K562 (cell line): ENCODE measurements around the gene FAM83E.

Source experiments
- CBX2 ChIP-seq: fragments of 200-600 bp; sonication (generic); IDR thresholded peaks from one replicate; pipeline ENCODE4 v1.6.1; 2012; ENCODE audit warnings: mild to moderate bottlenecking, low read length, inconsistent platforms; ENCODE audit not compliant: insufficient read depth, poor library complexity, severe bottlenecking
- CTCF ChIP-seq, 3 experiments: IDR thresholded peaks in 2 of 3; conservative IDR thresholded peaks in 1 of 3; 2 replicates each; pipeline ENCODE4 v1.5.1; 2011 to 2012; ENCODE audit warnings: low read length in 3 of 3, mild to moderate bottlenecking in 3 of 3, control low read depth in 2 of 3, improper control_type of control experiment in 1 of 3, inconsistent platforms in 1 of 3, low read depth in 1 of 3, mixed read lengths in 1 of 3, moderate library complexity in 1 of 3; ENCODE audit not compliant: insufficient read depth in 2 of 3
- FOSL1 ChIP-seq: fragments of 200-800 bp; sonication (Bioruptor generic); conservative IDR thresholded peaks from 2 replicates; pipeline ENCODE4 v1.6.1; 2016; ENCODE audit warnings: missing genetic modification characterization, missing compliant biosample characterization
- NR2C2 ChIP-seq, 2 experiments: fragments of 200-800 bp in 1 of 2; sonication (Bioruptor generic) in 1 of 2; sonication (generic) in 1 of 2; formaldehyde crosslinking in 1 of 2; IDR thresholded peaks; 2 replicates each; pipeline versions ENCODE4 v1.6.1 to v1.8.0; 2016 to 2022; ENCODE audit warnings: mild to moderate bottlenecking in 1 of 2, missing compliant biosample characterization in 1 of 2, missing genetic modification characterization in 1 of 2, missing genetic modification reagents in 1 of 2
- SMC3 ChIP-seq: conservative IDR thresholded peaks from 2 replicates; pipeline ENCODE4 v1.6.1; 2011; ENCODE audit warnings: low read depth, low read length, improper control_type of control experiment; ENCODE audit not compliant: insufficient read depth
- ZFX ChIP-seq: sonication (generic); formaldehyde crosslinking; IDR thresholded peaks from 2 replicates; pipeline ENCODE4 v1.8.0; 2022; ENCODE audit warnings: mild to moderate bottlenecking, missing genetic modification reagents, moderate library complexity
- ZNF121 ChIP-seq: sonication (generic); formaldehyde crosslinking; conservative IDR thresholded peaks from 2 replicates; pipeline ENCODE4 v1.8.0; 2022; ENCODE audit warnings: missing genetic modification reagents
- ZNF318 ChIP-seq, 2 experiments: fragments of 450-650 bp; IDR thresholded peaks; 2 replicates each; pipeline ENCODE4 v1.6.1; 2016; ENCODE audit warnings: mild to moderate bottlenecking in 2 of 2, borderline replicate concordance in 1 of 2, low read depth in 1 of 2, moderate library complexity in 1 of 2
- ZNF76 ChIP-seq: fragments of 250-450 bp; sonication (Bioruptor Pico); IDR thresholded peaks from 2 replicates; pipeline ENCODE4 v1.4.0; 2020; ENCODE audit warnings: mild to moderate bottlenecking, moderate library complexity, borderline replicate concordance
- ZNF766 ChIP-seq: fragments of 200-800 bp; sonication (Bioruptor generic); conservative IDR thresholded peaks from 2 replicates; pipeline ENCODE4 v1.6.1; 2016; ENCODE audit warnings: missing genetic modification characterization, missing compliant biosample characterization

- no peak for TF ChIP-seq SMC3
- no peak for TF ChIP-seq FOSL1 (tag)
- no peak for TF ChIP-seq NR2C2 (CRISPR knock-in tag; IDR thresholded peaks at IDR 0.05)
- no peak for TF ChIP-seq NR2C2 (tag; IDR thresholded peaks at IDR 0.05)
- TF ChIP-seq CBX2: no peak
- TF ChIP-seq ZNF318 (IDR thresholded peaks at IDR 0.05; ENCODE audit: borderline replicate concordance in 1 of 2, low read depth in 1 of 2): no peak
- TF ChIP-seq CTCF (IDR thresholded peaks at IDR 0.05 in 2 of 3, conservative IDR thresholded peaks at IDR 0.05 in 1 of 3; ENCODE audit: insufficient read depth in 2 of 3, low read depth in 1 of 3, low read length in 3 of 3): no peak
- no peak for TF ChIP-seq ZNF121
- peak; percentile 55 for TF ChIP-seq ZFX (CRISPR knock-in tag)
- no peak for TF ChIP-seq ZNF766 (CRISPR knock-in tag)
- TF ChIP-seq ZNF76 (CRISPR knock-in tag): no peak
Observed at GRCh38 chr19:48638831-48639381, 24.0 kb upstream of the FAM83E start.
